WTC11 (cell line): ENCODE results near the gene GNRH2. TPM values are rescaled to one million over a fixed set of nuclear protein-coding genes. Genes with fewer than 3 reads are reported as not detected.

Experiments
- ATAC-seq: fragments of 200-7000 bp; cut with Tn5 transposase; 2 replicates; pipeline ENCODE4 v1.10.0; 2021; ENCODE audit warnings: mild to moderate bottlenecking, moderate library complexity
- CTCF ChIA-PET: fragments of 300-600 bp; sonication (Branson Sonifier 250); formaldehyde crosslinking; loops from one replicate; lab custom pipeline; 2021; ENCODE audit warnings: antibody characterized with exemption; lab: Charles Lee
- POLR2A ChIA-PET: fragments of 350-600 bp; sonication (Branson Sonifier 250); formaldehyde crosslinking; loops from one replicate; lab custom pipeline; 2021; ENCODE audit warnings: antibody characterized with exemption; lab: Charles Lee
- DNase-seq: peaks from one replicate; pipeline ENCODE4 v3.0.0; 2021; ENCODE audit warnings: low spot score
- H3K27ac Mint-ChIP-seq: 2 replicates; pipeline ENCODE4 v1.8.0; 2021; ENCODE audit warnings: mixed read lengths
- H3K27me3 Mint-ChIP-seq: 2 replicates; pipeline ENCODE4 v1.8.0; 2021; ENCODE audit warnings: low read depth, mild to moderate bottlenecking, moderate library complexity, mixed read lengths
- H3K36me3 Mint-ChIP-seq: 2 replicates; pipeline ENCODE4 v1.8.0; 2021; ENCODE audit warnings: mixed read lengths
- H3K4me1 Mint-ChIP-seq: 2 replicates; pipeline ENCODE4 v1.8.0; 2022; ENCODE audit warnings: mixed read lengths
- H3K4me3 Mint-ChIP-seq: 2 replicates; pipeline ENCODE4 v1.8.0; 2021; ENCODE audit warnings: mild to moderate bottlenecking, moderate library complexity, mixed read lengths
- H3K9me3 Mint-ChIP-seq: 2 replicates; pipeline ENCODE4 v1.8.0; 2021; ENCODE audit warnings: mixed read lengths
- AFF4 ChIP-seq: sonication (generic); formaldehyde crosslinking; IDR thresholded peaks from 2 replicates; pipeline ENCODE4 v1.8.1; 2023; ENCODE audit warnings: mild to moderate bottlenecking, missing genetic modification reagents, borderline replicate concordance
- AR ChIP-seq: fragments of 250-450 bp; sonication (Bioruptor Pico); IDR thresholded peaks from 2 replicates; pipeline ENCODE4 v1.9.0; 2021; ENCODE audit warnings: mild to moderate bottlenecking
- ERG ChIP-seq: fragments of 250-450 bp; sonication (Bioruptor Pico); IDR thresholded peaks from 2 replicates; pipeline ENCODE4 v1.8.0; 2021; ENCODE audit warnings: mild to moderate bottlenecking
- FOXJ3 ChIP-seq: sonication (generic); formaldehyde crosslinking; IDR thresholded peaks from 2 replicates; pipeline ENCODE4 v1.9.0; 2021; ENCODE audit warnings: missing genetic modification reagents, mild to moderate bottlenecking, borderline replicate concordance
- FOXK1 ChIP-seq: sonication (generic); formaldehyde crosslinking; IDR thresholded peaks from 2 replicates; pipeline ENCODE4 v1.8.0; 2022; ENCODE audit warnings: mild to moderate bottlenecking, moderate library complexity, missing genetic modification reagents
- GABPB1 ChIP-seq: sonication (generic); formaldehyde crosslinking; IDR thresholded peaks from 2 replicates; pipeline ENCODE4 v1.8.1; 2023; ENCODE audit warnings: mild to moderate bottlenecking, missing genetic modification reagents
- HMGA2 ChIP-seq: fragments of 250-450 bp; sonication (Bioruptor Pico); IDR thresholded peaks from 2 replicates; pipeline ENCODE4 v1.4.0; 2021; ENCODE audit warnings: mild to moderate bottlenecking, moderate library complexity
- IRF1 ChIP-seq: sonication (generic); formaldehyde crosslinking; IDR thresholded peaks from 2 replicates; pipeline ENCODE4 v1.8.0; 2023; ENCODE audit warnings: missing genetic modification reagents
- RORB ChIP-seq: fragments of 250-450 bp; sonication (Bioruptor Pico); IDR thresholded peaks from 2 replicates; pipeline ENCODE4 v1.9.0; 2021; ENCODE audit warnings: mild to moderate bottlenecking
- SOX15 ChIP-seq: fragments of 250-450 bp; sonication (Bioruptor Pico); IDR thresholded peaks from 2 replicates; pipeline ENCODE4 v1.9.0; 2021; ENCODE audit warnings: mild to moderate bottlenecking
- SP1 ChIP-seq: sonication (generic); formaldehyde crosslinking; conservative IDR thresholded peaks from 2 replicates; pipeline ENCODE4 v1.8.1; 2022; ENCODE audit warnings: missing genetic modification reagents
- TEAD4 ChIP-seq: sonication (generic); formaldehyde crosslinking; IDR thresholded peaks from 2 replicates; pipeline ENCODE4 v1.8.0; 2022; ENCODE audit warnings: mild to moderate bottlenecking, missing genetic modification reagents
- USF2 ChIP-seq: sonication (generic); formaldehyde crosslinking; IDR thresholded peaks from 2 replicates; pipeline ENCODE4 v1.8.1; 2023; ENCODE audit warnings: mild to moderate bottlenecking, missing genetic modification reagents, moderate library complexity
- ZBTB43 ChIP-seq: sonication (generic); formaldehyde crosslinking; IDR thresholded peaks from 2 replicates; pipeline ENCODE4 v1.8.1; 2023; ENCODE audit warnings: mild to moderate bottlenecking, missing genetic modification reagents
- ZNF263 ChIP-seq: sonication (generic); formaldehyde crosslinking; IDR thresholded peaks from 2 replicates; pipeline ENCODE4 v1.8.1; 2022; ENCODE audit warnings: low read depth, mild to moderate bottlenecking, moderate library complexity, missing genetic modification reagents
- ZNF396 ChIP-seq: fragments of 250-450 bp; sonication (Bioruptor Pico); IDR thresholded peaks from 2 replicates; pipeline ENCODE4 v1.8.0; 2021; ENCODE audit warnings: mild to moderate bottlenecking, moderate library complexity, borderline replicate concordance
- ZNF423 ChIP-seq: fragments of 250-450 bp; sonication (Bioruptor Pico); IDR thresholded peaks from 2 replicates; pipeline ENCODE4 v2.1.2; 2022; ENCODE audit warnings: mild to moderate bottlenecking, moderate library complexity
- ZNF512 ChIP-seq: sonication (generic); formaldehyde crosslinking; IDR thresholded peaks from 2 replicates; pipeline ENCODE4 v1.8.1; 2022; ENCODE audit warnings: missing genetic modification reagents, borderline replicate concordance
- total RNA-seq: library from RNA; stranded (reverse); gene quantifications from 3 replicates; pipeline ENCODE4 v1.2.3, GENCODE V29; 2021

GNRH2 gene
- total RNA-seq, 1 experiment from 2014 or later, result 1.1 TPM

GRCh38 chr20:3043322-3043721 is at the start of gene GNRH2 (continued):
- no peak for TF ChIP-seq ERG (CRISPR knock-in tag)

- Mint-ChIP-seq H3K27ac (no peak overlapping the region), H3K27me3 (no peaks in the 10 kb centered on the region), H3K4me3 (no peak overlapping the region), H3K4me1 (no peaks in the 10 kb centered on the region), H3K9me3 (no peaks in the 10 kb centered on the region), H3K36me3 (peaks cover 19% of the 10 kb centered on the region)
- TF ChIP-seq SP1 (CRISPR knock-in tag) (no peak), ZNF396 (no peak), FOXJ3 (no peak), SOX15 (CRISPR knock-in tag) (no peak), AFF4 (no peak), USF2 (CRISPR knock-in tag) (no peak), ZNF512 (CRISPR knock-in tag) (no peak)
- CTCF ChIA-PET, result no interaction called here
- no peak for DNase-seq
- POLR2A ChIA-PET, result no interaction called here
- no peak for ATAC-seq
These were observed 47.6 kb upstream of the GNRH2 start for GRCh38 chr20:2995796-2996195.

GRCh38 chr20:2998728-2999127 is 44.7 kb upstream of the GNRH2 start:
- H3K9me3 Mint-ChIP-seq, result no peaks in the 10 kb centered on the region
- H3K4me1 Mint-ChIP-seq, result no peaks in the 10 kb centered on the region

GRCh38 chr20:3000852-3001523 is 42.4 kb upstream of the GNRH2 start:
- peak; percentile 53 for ATAC-seq
- H3K27ac Mint-ChIP-seq, result no peak overlapping the region
- CTCF ChIA-PET, result interaction anchor here (0.6 to 2.2 kb wide), 12 partner anchors 14 to 245 kb away, joined by 3 to 15 read pairs (median 3); partner anchors contain the start of gene TMEM239
- POLR2A ChIA-PET, result no interaction called here
- H3K4me3 Mint-ChIP-seq, result no peak overlapping the region
- H3K4me1 Mint-ChIP-seq, result 0 out of 2 replicates have a peak, but pooled peaks cover 6% of the 10 kb centered on the region
- no peaks in the 10 kb centered on the region for H3K9me3 Mint-ChIP-seq
- DNase-seq, result no peak
- no peaks in the 10 kb centered on the region for H3K27me3 Mint-ChIP-seq
- H3K36me3 Mint-ChIP-seq, result peaks cover 19% of the 10 kb centered on the region
- TF ChIP-seq ZNF423 (CRISPR knock-in tag) (no peak), ZNF263 (CRISPR knock-in tag) (no peak), HMGA2 (CRISPR knock-in tag) (no peak), RORB (CRISPR knock-in tag) (no peak), ZBTB43 (CRISPR knock-in tag) (no peak), TEAD4 (no peak), AR (CRISPR knock-in tag) (no peak), FOXK1 (no peak), IRF1 (CRISPR knock-in tag) (no peak), GABPB1 (CRISPR knock-in tag) (no peak)

More at GRCh38 chr20:2998728-2999127, 44.7 kb upstream of the GNRH2 start:
- ChIA-PET POLR2A (no interaction called here), CTCF (no interaction called here)
- H3K36me3 Mint-ChIP-seq, result peaks cover 8% of the 10 kb centered on the region
- ATAC-seq, result no peak
- no peak overlapping the region for H3K4me3 Mint-ChIP-seq
- no peak for DNase-seq
- H3K27ac Mint-ChIP-seq, result no peak overlapping the region
- H3K27me3 Mint-ChIP-seq, result no peaks in the 10 kb centered on the region
- peak; percentile 92 for TF ChIP-seq HMGA2 (CRISPR knock-in tag)
- no peak for TF ChIP-seq ZNF396
